Sigmoid colon (tissue), 3 donors: ENCODE data around the gene GABBR2.

Source experiments
- POLR2A ChIP-seq, 2 donors: fragments of 450-650 bp; IDR thresholded peaks; one replicate each; pipeline ENCODE4 v1.6.1; 2016; ENCODE audit warnings: antibody characterized with exemption in 2 of 2, mild to moderate bottlenecking in 2 of 2, moderate library complexity in 2 of 2
- TF ChIP-seq, protein P1 (sequence below), 4 experiments: fragments of 450-650 bp in 3 of 4; fragments of 200-600 bp in 1 of 4; IDR thresholded peaks; one replicate each; pipeline ENCODE4 v1.5.1; 2016 to 2019; ENCODE audit warnings: antibody characterized with exemption in 4 of 4, mild to moderate bottlenecking in 3 of 4, moderate library complexity in 2 of 4

DNA sequence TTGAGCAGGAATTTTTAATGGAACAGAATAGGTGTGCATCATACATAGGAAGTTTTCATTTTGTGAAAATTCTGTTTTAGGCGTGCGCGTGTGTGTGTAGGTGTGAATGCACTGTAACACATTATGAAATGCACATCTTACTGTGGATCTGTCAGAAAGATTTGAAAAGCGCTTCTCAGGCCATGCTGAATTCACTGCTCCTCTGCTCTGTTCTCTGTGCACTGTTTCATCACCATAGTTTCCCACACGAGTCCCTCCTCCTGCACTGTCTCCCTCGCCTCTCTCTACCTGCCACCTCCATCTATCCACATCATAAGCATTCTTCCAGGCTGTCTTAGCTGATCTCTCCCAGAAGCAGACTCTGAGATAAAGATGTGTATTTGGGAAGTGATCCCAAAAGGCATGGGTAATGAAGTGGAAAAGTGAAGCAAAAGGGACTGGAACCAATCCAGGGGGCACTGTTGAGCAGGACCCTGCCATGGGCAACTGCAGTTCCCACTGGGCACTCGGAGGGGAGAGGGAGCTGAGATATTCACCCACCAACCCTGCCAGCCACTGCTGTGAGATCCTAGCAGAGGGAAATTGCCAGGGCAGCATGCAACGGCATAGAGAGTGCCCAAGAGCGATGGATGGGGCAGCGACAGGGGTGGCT, 65.9 kb downstream of the GABBR2 start:
- TF ChIP-seq, protein P1, sequence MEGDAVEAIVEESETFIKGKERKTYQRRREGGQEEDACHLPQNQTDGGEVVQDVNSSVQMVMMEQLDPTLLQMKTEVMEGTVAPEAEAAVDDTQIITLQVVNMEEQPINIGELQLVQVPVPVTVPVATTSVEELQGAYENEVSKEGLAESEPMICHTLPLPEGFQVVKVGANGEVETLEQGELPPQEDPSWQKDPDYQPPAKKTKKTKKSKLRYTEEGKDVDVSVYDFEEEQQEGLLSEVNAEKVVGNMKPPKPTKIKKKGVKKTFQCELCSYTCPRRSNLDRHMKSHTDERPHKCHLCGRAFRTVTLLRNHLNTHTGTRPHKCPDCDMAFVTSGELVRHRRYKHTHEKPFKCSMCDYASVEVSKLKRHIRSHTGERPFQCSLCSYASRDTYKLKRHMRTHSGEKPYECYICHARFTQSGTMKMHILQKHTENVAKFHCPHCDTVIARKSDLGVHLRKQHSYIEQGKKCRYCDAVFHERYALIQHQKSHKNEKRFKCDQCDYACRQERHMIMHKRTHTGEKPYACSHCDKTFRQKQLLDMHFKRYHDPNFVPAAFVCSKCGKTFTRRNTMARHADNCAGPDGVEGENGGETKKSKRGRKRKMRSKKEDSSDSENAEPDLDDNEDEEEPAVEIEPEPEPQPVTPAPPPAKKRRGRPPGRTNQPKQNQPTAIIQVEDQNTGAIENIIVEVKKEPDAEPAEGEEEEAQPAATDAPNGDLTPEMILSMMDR (IDR thresholded peaks at IDR 0.05), result no peak
- TF ChIP-seq POLR2A (IDR thresholded peaks at IDR 0.05), result no peak
